Loucy (cell line): ENCODE measurements around the gene SNX20.
A peak's percentile ranks its signal among the peaks of the same experiment; 100 is the strongest.

Source experiments
- H2AFZ ChIP-seq: fragments of 200-600 bp; sonication (generic); 2 replicates; pipeline ENCODE4 v1.6.0; 2016; ENCODE audit warnings: antibody characterized with exemption, mild to moderate bottlenecking, low read length, moderate library complexity
- H3F3A ChIP-seq: fragments of 200-600 bp; 2 replicates; pipeline ENCODE4 v1.6.0; 2016; ENCODE audit warnings: antibody characterized with exemption, low read depth, mild to moderate bottlenecking
- H3K27me3 ChIP-seq: fragments of 200-600 bp; sonication (generic); 2 replicates; pipeline ENCODE4 v1.6.1; 2014; ENCODE audit warnings: low read length, mild to moderate bottlenecking; ENCODE audit not compliant: insufficient read depth, poor library complexity, severe bottlenecking
- H3K36me3 ChIP-seq: fragments of 200-600 bp; sonication (generic); 2 replicates; pipeline ENCODE4 v1.6.1; 2016; ENCODE audit warnings: low read length; ENCODE audit not compliant: insufficient read depth
- H3K4me1 ChIP-seq: fragments of 200-600 bp; sonication (generic); 2 replicates; pipeline ENCODE4 v1.5.1; 2014; ENCODE audit warnings: low read length, mild to moderate bottlenecking; ENCODE audit not compliant: insufficient read depth, poor library complexity, severe bottlenecking
- H3K4me2 ChIP-seq: fragments of 200-600 bp; sonication (generic); 2 replicates; pipeline ENCODE4 v1.6.0; 2014; ENCODE audit warnings: antibody characterized with exemption, low read length, low read depth, mild to moderate bottlenecking; ENCODE audit not compliant: poor library complexity, severe bottlenecking
- H3K4me3 ChIP-seq: fragments of 200-600 bp; sonication (generic); 2 replicates; pipeline ENCODE4 v1.5.1; 2014; ENCODE audit warnings: low read length, mild to moderate bottlenecking, mixed read lengths; ENCODE audit not compliant: poor library complexity, severe bottlenecking
- H3K79me2 ChIP-seq: fragments of 200-600 bp; sonication (generic); 2 replicates; pipeline ENCODE4 v1.6.1; 2014; ENCODE audit warnings: low read length; ENCODE audit not compliant: insufficient read depth
- H3K9ac ChIP-seq: fragments of 200-600 bp; sonication (generic); 2 replicates; pipeline ENCODE4 v1.6.0; 2014; ENCODE audit warnings: mild to moderate bottlenecking, low read depth, low read length, moderate library complexity; ENCODE audit not compliant: poor library complexity, severe bottlenecking
- H3K9me2 ChIP-seq: fragments of 200-600 bp; sonication (generic); replicated peaks from 2 replicates; pipeline ENCODE4 v1.6.1; 2016; ENCODE audit warnings: low read depth, low read length, mixed read lengths
- H3K9me3 ChIP-seq: fragments of 200-600 bp; sonication (generic); 2 replicates; pipeline ENCODE4 v1.6.1; 2014; ENCODE audit warnings: mild to moderate bottlenecking, antibody characterized with exemption, low read length, low read depth; ENCODE audit not compliant: insufficient read depth
- H4K20me1 ChIP-seq: fragments of 200-600 bp; sonication (generic); 2 replicates; pipeline ENCODE4 v1.6.0; 2014; ENCODE audit warnings: antibody characterized with exemption, low read length, mild to moderate bottlenecking; ENCODE audit not compliant: insufficient read depth, poor library complexity, severe bottlenecking
- EZH2phosphoT487 ChIP-seq: fragments of 200-600 bp; IDR thresholded peaks from 2 replicates; pipeline ENCODE4 v1.6.1; 2018; ENCODE audit warnings: antibody characterized with exemption, mild to moderate bottlenecking, moderate library complexity, borderline replicate concordance
- TF ChIP-seq, protein P1 (sequence below): fragments of 200-600 bp; sonication (generic); conservative IDR thresholded peaks from 2 replicates; pipeline ENCODE4 v1.5.1; 2014; ENCODE audit warnings: mild to moderate bottlenecking, antibody characterized with exemption, low read length

SNX20 gene

DNA sequence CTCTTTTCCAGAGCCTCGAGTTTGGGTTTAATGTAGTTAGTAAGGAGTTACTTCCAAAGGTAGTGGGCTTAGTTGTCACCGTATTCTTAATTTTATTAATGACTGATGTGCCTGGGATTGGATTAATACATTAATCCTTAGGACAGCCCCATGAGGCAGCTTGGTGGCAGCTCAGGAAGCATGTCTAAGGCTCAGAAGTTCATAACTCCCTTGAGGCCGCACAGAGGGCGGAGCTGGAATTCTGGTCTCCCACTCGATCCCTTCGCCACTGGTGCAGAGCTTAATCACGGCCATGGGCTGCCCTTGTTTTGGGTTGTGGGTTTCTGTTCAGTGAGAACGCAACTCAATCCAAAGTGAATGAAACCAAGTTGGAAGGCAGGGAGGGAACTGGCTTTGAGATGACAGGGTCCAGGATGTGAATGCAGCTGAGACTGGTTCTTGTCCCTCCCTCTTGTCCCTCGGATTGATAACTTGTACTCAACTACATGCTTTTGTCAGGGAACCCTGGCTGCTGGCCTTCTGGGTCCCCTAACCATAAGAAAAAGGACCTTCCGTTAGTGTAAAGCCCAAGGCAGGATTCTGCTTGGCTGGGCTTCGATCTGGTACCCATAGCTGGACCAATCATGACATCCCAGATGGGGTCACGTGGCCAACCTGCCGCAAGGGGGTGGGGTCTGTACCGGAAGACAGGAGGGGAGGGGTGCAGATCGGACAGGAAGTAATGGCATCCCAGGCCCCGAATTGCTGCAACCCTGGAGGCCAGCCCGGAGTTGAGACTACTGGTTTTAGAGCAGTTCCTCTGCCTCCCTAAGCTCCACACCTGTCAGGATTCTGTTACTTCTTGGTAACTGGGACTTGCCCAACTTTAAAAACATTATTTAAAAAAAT, 45.4 kb downstream of the SNX20 start:
- no peaks in the 10 kb centered on the region for H3F3A ChIP-seq
- no peak overlapping the region for H3K4me3 ChIP-seq
- no peak overlapping the region for H3K4me2 ChIP-seq
- H2AFZ ChIP-seq, result no peak overlapping the region; the same call in 1 of the 2 replicates
- H3K27me3 ChIP-seq, result no peaks in the 10 kb centered on the region
- TF ChIP-seq, protein P1, sequence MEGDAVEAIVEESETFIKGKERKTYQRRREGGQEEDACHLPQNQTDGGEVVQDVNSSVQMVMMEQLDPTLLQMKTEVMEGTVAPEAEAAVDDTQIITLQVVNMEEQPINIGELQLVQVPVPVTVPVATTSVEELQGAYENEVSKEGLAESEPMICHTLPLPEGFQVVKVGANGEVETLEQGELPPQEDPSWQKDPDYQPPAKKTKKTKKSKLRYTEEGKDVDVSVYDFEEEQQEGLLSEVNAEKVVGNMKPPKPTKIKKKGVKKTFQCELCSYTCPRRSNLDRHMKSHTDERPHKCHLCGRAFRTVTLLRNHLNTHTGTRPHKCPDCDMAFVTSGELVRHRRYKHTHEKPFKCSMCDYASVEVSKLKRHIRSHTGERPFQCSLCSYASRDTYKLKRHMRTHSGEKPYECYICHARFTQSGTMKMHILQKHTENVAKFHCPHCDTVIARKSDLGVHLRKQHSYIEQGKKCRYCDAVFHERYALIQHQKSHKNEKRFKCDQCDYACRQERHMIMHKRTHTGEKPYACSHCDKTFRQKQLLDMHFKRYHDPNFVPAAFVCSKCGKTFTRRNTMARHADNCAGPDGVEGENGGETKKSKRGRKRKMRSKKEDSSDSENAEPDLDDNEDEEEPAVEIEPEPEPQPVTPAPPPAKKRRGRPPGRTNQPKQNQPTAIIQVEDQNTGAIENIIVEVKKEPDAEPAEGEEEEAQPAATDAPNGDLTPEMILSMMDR, result no peak
- no peak for TF ChIP-seq EZH2phosphoT487
- no peaks in the 10 kb centered on the region for H3K79me2 ChIP-seq
- H3K4me1 ChIP-seq, result no peaks in the 10 kb centered on the region
- no peaks in the 10 kb centered on the region for H3K9me3 ChIP-seq
- H3K36me3 ChIP-seq, result no peaks in the 10 kb centered on the region
- H3K9ac ChIP-seq, result no peak overlapping the region
- H4K20me1 ChIP-seq, result no peaks in the 10 kb centered on the region
- no peaks in the 10 kb centered on the region for H3K9me2 ChIP-seq

DNA sequence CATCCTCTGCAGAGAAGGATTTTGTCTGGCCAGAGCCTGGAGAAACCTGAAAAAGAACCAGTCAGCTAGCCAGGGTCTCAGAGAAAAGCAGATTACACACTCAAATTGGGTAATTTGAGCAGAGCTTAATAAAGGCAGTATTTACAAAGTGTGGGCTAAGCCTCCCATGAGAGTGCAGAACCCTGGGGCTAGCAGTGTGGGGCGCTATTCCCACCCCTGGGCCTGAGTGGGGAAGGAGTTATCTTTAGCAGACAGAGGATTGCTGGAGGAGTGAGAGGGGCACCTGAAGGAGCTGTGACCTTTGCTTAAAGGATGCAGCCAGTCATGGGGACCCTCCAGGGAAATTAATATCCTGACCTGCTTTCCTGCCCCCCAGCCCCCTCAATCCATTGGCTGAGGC, 46.2 kb downstream of the SNX20 start:
- TF ChIP-seq, protein P1, result 0 out of 2 replicates have a peak, but pooled peaks have one; percentile 23
- no peak for TF ChIP-seq EZH2phosphoT487
- no peak overlapping the region for H3K4me3 ChIP-seq
- no peaks in the 10 kb centered on the region for H3K27me3 ChIP-seq
- H3K36me3 ChIP-seq, result no peaks in the 10 kb centered on the region
- H3K9me2 ChIP-seq, result no peaks in the 10 kb centered on the region
- H3K4me2 ChIP-seq, result no peak overlapping the region
- no peaks in the 10 kb centered on the region for H3K4me1 ChIP-seq
- H3K9me3 ChIP-seq, result no peaks in the 10 kb centered on the region
- H3K79me2 ChIP-seq, result no peaks in the 10 kb centered on the region
- no peaks in the 10 kb centered on the region for H3F3A ChIP-seq
- H4K20me1 ChIP-seq, result no peaks in the 10 kb centered on the region
- no peak overlapping the region for H3K9ac ChIP-seq
- H2AFZ ChIP-seq, result no peak overlapping the region

DNA sequence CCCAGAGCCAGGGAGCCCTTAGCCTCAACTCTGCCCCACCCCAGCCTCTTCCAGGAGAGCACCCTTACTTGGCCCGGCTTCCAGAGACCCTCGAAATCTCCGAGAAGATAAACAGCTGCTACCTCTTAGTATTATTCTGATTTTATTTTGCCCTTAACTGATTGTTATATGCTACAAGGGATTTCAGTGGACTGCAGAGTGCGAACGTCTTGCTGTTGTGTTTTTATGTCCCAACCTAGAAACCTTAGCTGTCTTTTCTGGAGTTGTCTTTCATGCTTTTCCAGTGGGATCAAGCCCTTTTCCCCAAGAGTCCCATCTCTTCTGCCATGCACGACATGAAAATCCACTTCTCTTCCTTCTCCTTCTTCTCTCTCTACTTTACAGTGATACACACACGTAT, 47.0 kb downstream of the SNX20 start:
- Histone ChIP-seq H3K4me3 (no peak overlapping the region), H3K27me3 (no peaks in the 10 kb centered on the region), H3K4me2 (no peak overlapping the region), H3K9ac (no peak overlapping the region), H2AFZ (no peak overlapping the region), H3K4me1 (no peaks in the 10 kb centered on the region), H3K9me2 (no peaks in the 10 kb centered on the region), H3K79me2 (no peaks in the 10 kb centered on the region), H3F3A (no peaks in the 10 kb centered on the region), H3K9me3 (no peaks in the 10 kb centered on the region), H3K36me3 (no peaks in the 10 kb centered on the region), H4K20me1 (no peaks in the 10 kb centered on the region)
- TF ChIP-seq, protein P1, result no peak
- TF ChIP-seq EZH2phosphoT487, result no peak
